ENCODE measurements around the gene SPTLC3.

The SPTLC3 gene

DNA sequence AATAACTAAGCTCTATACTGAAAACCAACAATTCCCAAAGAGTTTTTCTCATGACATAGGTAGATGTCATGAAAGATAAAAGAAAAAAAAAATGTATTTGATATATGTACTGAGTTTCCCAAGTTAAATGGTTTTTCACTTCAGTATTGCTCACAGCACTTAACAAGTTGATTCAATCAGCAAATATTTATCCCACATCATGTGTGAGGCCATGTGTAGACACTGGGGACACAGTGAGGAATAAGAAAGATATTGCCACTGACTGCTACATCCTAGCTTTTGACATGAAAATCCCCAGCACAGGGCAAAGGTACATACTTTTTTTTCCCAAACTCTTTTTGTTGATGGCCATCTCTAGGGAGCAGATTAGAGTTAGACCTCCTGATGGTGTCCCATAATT is 25.3 kb downstream of the SPTLC3 start:
- no peak for TF ChIP-seq ZNF274 (IDR thresholded peaks at IDR 0.05; ENCODE audit: low read depth, low read length)
- H3K4me3 ChIP-seq (ENCODE audit: low read length) = no peak overlapping the region

DNA sequence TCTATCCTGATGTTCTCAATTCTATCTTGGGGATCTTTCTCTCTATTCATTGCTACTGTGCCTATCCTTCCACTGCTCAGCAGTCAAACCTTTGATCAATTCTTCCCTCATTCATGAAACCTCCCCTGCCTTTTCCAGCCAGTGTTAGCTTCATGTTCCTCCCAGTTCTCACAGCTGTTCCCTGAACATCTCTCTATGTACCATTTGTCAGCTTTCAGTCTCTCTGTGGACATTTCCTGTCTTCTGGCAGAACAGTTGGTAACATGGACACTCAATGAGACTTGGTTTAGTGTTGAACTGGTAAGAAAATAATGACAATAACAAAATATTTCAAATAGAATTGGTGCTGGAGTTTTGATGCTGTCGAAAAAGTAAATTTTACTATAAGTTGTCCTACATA is 26.2 kb downstream of the SPTLC3 start:
- no peak for TF ChIP-seq ZNF274 (IDR thresholded peaks at IDR 0.05; ENCODE audit: low read depth, low read length)
- H3K4me3 ChIP-seq (ENCODE audit: low read length) = no peak overlapping the region

GRCh38 chr20:13035399-13036152 is 26.8 kb downstream of the SPTLC3 start:
- TF ChIP-seq ZNF274 (IDR thresholded peaks at IDR 0.05; ENCODE audit: low read depth, low read length) = no peak
- no peak overlapping the region for H3K4me3 ChIP-seq (ENCODE audit: low read length)

DNA sequence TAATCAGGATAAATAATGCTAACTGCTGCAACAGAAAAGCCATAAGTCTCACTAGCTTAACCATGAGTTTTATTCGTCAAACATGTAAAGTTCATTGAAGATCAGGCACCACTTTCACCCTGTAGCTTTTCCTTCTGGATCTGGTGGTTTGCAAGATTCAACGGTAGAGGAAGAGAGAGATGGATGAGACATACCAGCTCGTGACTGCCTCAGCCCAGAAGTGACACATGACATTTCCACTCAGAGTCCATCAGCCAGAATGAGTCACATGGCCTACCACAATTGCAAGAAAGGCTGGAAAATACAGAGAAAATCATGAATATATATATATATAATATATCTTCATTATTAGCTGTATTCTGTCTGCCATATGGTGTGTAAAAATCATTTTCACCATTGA is 29.0 kb downstream of the SPTLC3 start:
- no peak for TF ChIP-seq ZNF274 (IDR thresholded peaks at IDR 0.05; ENCODE audit: low read depth, low read length)
- no peak overlapping the region for H3K4me3 ChIP-seq (ENCODE audit: low read length)

GRCh38 chr20:13041574-13042457 is 33.0 kb downstream of the SPTLC3 start:
- TF ChIP-seq ZNF274 (IDR thresholded peaks at IDR 0.05; ENCODE audit: low read depth, low read length) = no peak
- H3K4me3 ChIP-seq (ENCODE audit: low read length) = no peak overlapping the region

DNA sequence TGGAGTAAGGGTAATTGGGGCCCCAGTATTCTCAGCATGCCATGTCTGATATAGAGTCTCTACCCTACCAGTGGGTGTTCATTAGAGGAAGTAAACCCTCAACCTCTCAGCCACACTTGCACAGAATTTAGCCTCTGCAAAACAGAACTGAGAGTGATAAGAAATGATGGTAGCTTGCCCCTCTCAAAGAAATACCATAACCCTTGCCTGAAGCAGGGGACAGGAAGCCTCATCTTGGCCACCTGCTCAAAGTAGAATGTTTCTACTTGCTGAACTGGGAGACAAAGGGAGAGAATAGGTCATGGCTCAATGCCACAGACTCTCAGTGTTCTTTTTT is 33.7 kb downstream of the SPTLC3 start:
- TF ChIP-seq ZNF274 (IDR thresholded peaks at IDR 0.05; ENCODE audit: low read depth, low read length) = no peak
- no peak overlapping the region for H3K4me3 ChIP-seq (ENCODE audit: low read length)

DNA sequence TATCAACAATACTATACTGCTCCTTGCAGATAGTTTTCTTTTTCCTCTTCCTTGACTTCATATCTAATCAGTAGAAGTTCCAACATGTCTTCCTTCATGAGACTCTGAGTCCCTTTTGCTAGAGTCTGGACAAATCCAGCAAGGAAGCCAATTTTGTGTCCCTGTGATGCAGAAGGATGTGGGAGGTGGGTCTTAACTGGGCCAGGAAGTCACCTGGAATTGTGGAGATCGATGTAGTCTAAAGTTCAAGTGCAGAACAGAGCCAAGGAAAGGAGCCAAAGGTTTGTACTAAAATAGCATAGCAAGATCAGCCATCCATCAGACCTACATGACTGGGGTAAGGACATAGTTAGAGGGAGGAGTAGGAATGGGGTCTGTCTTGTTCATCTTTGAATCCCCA is 37.6 kb downstream of the SPTLC3 start:
- TF ChIP-seq ZNF274 (IDR thresholded peaks at IDR 0.05; ENCODE audit: low read depth, low read length) = no peak
- H3K4me3 ChIP-seq (ENCODE audit: low read length) = no peak overlapping the region

GRCh38 chr20:13054011-13054410 is 45.2 kb downstream of the SPTLC3 start:
- no peak for TF ChIP-seq ZNF274 (IDR thresholded peaks at IDR 0.05; ENCODE audit: low read depth, low read length)
- H3K4me3 ChIP-seq (ENCODE audit: low read length) = no peak overlapping the region

DNA sequence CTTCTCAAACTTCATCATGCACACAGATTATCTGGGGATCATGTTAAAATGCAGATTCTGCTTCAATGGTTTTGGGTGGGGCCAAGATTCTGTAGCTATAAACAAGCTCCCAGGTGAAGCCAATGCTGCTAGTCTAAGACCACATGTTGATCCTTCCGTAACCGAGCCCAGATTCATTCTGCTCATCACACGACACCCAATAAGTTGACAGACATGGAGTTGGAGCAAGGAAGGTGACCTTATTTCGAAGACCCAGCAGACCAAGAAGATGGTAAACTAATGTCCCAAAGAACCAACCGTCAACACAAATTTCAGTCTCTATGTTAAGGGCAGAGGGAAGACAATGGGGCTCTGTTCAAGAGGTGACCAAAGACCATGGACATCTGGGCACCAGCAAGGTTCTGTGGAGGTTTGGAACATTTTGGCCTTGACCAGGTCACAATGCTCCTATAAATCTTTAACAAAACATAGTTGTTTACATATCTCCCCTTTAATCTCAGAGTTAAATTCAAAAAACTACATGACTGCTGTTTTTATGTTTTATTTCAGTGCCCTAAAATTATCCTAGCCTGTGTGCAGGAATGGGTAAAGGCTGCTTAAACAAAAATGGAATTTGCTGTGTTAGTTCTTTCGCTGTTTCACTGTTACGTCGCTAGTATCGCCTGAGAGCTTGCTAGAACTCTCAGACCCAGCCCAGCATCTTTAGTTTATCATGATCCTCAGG is 50.1 kb downstream of the SPTLC3 start:
- no peak for TF ChIP-seq ZNF274 (IDR thresholded peaks at IDR 0.05; ENCODE audit: low read depth, low read length)
- no peak overlapping the region for H3K4me3 ChIP-seq (ENCODE audit: low read length)

- H3K4me3 ChIP-seq (ENCODE audit: low read length) = no peak overlapping the region
- TF ChIP-seq ZNF274 (IDR thresholded peaks at IDR 0.05; ENCODE audit: low read depth, low read length) = no peak
Measured at GRCh38 chr20:13059398-13060136, 50.8 kb downstream of the SPTLC3 start.

- no peak overlapping the region for H3K4me3 ChIP-seq (ENCODE audit: low read length)
- TF ChIP-seq ZNF274 (IDR thresholded peaks at IDR 0.05; ENCODE audit: low read depth, low read length) = no peak
Measured at GRCh38 chr20:13060327-13060726, 51.6 kb downstream of the SPTLC3 start.

DNA sequence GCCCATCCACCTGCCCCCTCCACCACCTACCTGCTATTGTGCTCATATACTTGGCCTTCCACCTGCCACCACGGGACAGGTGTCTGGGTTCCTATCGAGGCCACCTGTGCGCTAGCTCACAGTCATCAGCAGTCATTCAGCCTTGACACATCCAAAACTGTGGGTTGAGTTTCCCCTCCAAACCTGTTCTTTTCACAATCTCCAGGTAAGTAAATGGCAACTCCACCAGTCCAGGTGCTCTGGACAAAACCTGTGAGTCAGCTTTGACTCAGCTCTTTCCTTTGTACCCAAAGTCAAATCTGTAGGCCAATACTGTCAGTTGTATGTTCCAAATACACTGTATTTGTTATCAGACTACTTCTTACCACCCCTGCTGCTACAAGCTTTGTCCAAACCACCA is 52.6 kb downstream of the SPTLC3 start:
- TF ChIP-seq ZNF274 (IDR thresholded peaks at IDR 0.05; ENCODE audit: low read depth, low read length) = no peak
- no peak overlapping the region for H3K4me3 ChIP-seq (ENCODE audit: low read length)

DNA sequence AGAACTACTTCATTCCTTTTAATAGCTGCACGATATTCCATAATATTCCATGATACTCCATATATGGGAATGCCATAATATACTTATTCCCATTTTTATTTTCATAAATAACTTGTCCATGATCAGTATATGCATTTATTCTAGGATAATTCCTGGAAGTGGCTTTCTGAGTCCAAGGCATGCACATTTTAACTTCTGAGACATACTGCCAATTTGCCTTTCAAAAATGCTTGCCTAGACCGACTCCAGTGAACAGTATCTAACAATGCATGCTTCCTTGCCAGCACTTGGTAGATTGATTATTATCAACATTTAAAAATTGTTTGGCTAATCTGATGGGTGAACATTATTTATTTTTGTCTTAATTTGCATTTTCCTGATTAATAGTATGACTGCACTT is 54.0 kb downstream of the SPTLC3 start:
- H3K4me3 ChIP-seq (ENCODE audit: low read length) = no peak overlapping the region
- no peak for TF ChIP-seq ZNF274 (IDR thresholded peaks at IDR 0.05; ENCODE audit: low read depth, low read length)

DNA sequence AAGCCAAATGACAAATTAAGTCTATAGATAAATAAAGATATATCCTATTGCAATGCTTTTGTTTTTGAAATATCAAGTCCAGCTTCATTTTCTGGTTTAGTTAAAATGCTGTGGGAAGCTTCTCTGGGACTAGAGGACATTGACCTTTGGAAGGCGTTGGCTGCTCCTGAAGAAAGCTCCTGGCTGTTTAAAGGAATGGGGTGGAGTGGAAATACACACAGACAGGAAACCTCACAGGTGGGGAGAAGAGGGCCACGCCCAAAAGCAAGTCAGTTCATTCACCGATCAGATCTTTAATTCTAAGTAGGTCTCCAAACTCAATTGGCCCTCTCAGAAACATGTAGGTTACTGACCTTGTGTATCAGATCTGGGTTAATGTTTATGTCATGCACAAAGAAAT is 59.6 kb downstream of the SPTLC3 start:
- no peak for TF ChIP-seq ZNF274 (IDR thresholded peaks at IDR 0.05; ENCODE audit: low read depth, low read length)

More for the DNA sequence above, 59.6 kb downstream of the SPTLC3 start:
- H3K4me3 ChIP-seq (ENCODE audit: low read length) = no peak overlapping the region

All from GM08714 (cell line).